HepG2 (cell line): ENCODE results near the gene OR6V1. TPM values are rescaled to one million over a fixed set of nuclear protein-coding genes. Genes with fewer than 3 reads are reported as not detected.

Experiments
- ATAC-seq: fragments of 200-7000 bp; cut with Tn5 transposase; 3 replicates; pipeline ENCODE4 v1.9.1; 2020; ENCODE audit warnings: mild to moderate bottlenecking, moderate library complexity
- BruUV-seq: library from RNA; stranded (reverse); fragments of 400-500 nt; replicated peaks from 2 replicates; lab custom pipeline; 2021; lab: Mats Ljungman, UMichigan
- CTCF ChIA-PET: fragments of 300-600 bp; formaldehyde crosslinking; extraction: SDS; loops from one replicate; lab custom pipeline; 2021; ENCODE audit warnings: low total read pairs, inconsistent platforms, low intra/inter-chr PET ratio; lab: Yijun Ruan, JAX
- POLR2A ChIA-PET: fragments of 350-600 bp; sonication (Branson Sonifier 250); formaldehyde crosslinking; loops from one replicate; lab custom pipeline; 2020; ENCODE audit warnings: antibody characterized with exemption, inconsistent platforms; lab: Yijun Ruan, JAX
- DNase-seq: peaks from one replicate; pipeline ENCODE4 v3.0.0-alpha.2; 2015; ENCODE audit warnings: low spot score
- FAIRE-seq: peaks from 3 replicates; lab custom pipeline; 2011; peaks lifted over from hg19 to GRCh38; lab: Jason Lieb, UNC
- H2AFZ ChIP-seq: one replicate; pipeline ENCODE4 v1.6.1; 2011; ENCODE audit warnings: low read length, inconsistent platforms
- H3K27ac ChIP-seq: fragments of 300-600 bp; 3 replicates; pipeline ENCODE4 v1.8.0; 2011; ENCODE audit warnings: mixed run types, mild to moderate bottlenecking, mixed read lengths, low read length, inconsistent platforms; ENCODE audit not compliant: insufficient read depth; ENCODE audit errors: extremely low read length
- H3K27me3 ChIP-seq, 2 experiments: fragments of 200-600 bp in 1 of 2; 2 replicates in 1 of 2; 3 replicates in 1 of 2; pipeline versions ENCODE4 v1.6.0 to v1.8.0; 2011; ENCODE audit warnings: low read length in 2 of 2, mild to moderate bottlenecking in 2 of 2, moderate library complexity in 2 of 2, inconsistent platforms in 1 of 2; ENCODE audit not compliant: insufficient read depth in 2 of 2, control insufficient read depth in 1 of 2
- H3K36me3 ChIP-seq, 2 experiments: fragments of 200-600 bp in 1 of 2; replicated peaks in 1 of 2; 2 replicates in 1 of 2; 3 replicates in 1 of 2; pipeline versions ENCODE4 v1.5.1 to v1.8.0; 2011; ENCODE audit warnings: low read length in 2 of 2, inconsistent platforms in 1 of 2; ENCODE audit not compliant: insufficient read depth in 2 of 2, control insufficient read depth in 1 of 2
- H3K4me1 ChIP-seq: 2 replicates; pipeline ENCODE4 v1.5.1; 2012; ENCODE audit warnings: low read length, inconsistent platforms; ENCODE audit not compliant: insufficient read depth
- H3K4me2 ChIP-seq: 2 replicates; pipeline ENCODE4 v1.6.0; 2011; ENCODE audit warnings: low read depth, low read length, inconsistent platforms
- H3K4me3 ChIP-seq, 3 experiments: fragments of 200-600 bp in 1 of 3; sonication (generic), shearing (Covaris generic) in 1 of 3; replicated peaks in 1 of 3; 2 replicates each; pipeline ENCODE4 v1.5.1; 2011 to 2016; ENCODE audit warnings: low read length in 3 of 3, inconsistent platforms in 2 of 3, low read depth in 2 of 3, mild to moderate bottlenecking in 2 of 3, control low read depth in 1 of 3, mixed read lengths in 1 of 3; ENCODE audit not compliant: insufficient read depth in 1 of 3
- H3K79me2 ChIP-seq: one replicate; pipeline ENCODE4 v1.6.1; 2011; ENCODE audit warnings: low read length, inconsistent platforms; ENCODE audit not compliant: insufficient read depth
- H3K9ac ChIP-seq: 2 replicates; pipeline ENCODE4 v1.6.0; 2011; ENCODE audit warnings: mild to moderate bottlenecking, low read depth, low read length, inconsistent platforms; ENCODE audit not compliant: insufficient read depth
- H3K9me3 ChIP-seq: 2 replicates; pipeline ENCODE4 v1.5.1; 2012; ENCODE audit warnings: mild to moderate bottlenecking, low read length
- H4K20me1 ChIP-seq: 2 replicates; pipeline ENCODE4 v1.6.0; 2011; ENCODE audit warnings: inconsistent platforms, mild to moderate bottlenecking, low read length, moderate library complexity; ENCODE audit not compliant: insufficient read depth
- BRD4 ChIP-seq: sonication (generic); formaldehyde crosslinking; IDR thresholded peaks from 2 replicates; pipeline ENCODE4 v1.4.0; 2020; ENCODE audit warnings: missing genetic modification reagents
- CHD4 ChIP-seq: fragments of 200-600 bp; sonication (generic); IDR thresholded peaks from 2 replicates; pipeline ENCODE4 v1.7.0; 2017; ENCODE audit warnings: mild to moderate bottlenecking, low read length, borderline replicate concordance
- POLR2AphosphoS5 ChIP-seq: IDR thresholded peaks from 2 replicates; pipeline ENCODE4 v1.6.1; 2012; ENCODE audit warnings: low read depth, low read length
- TBL1XR1 ChIP-seq: fragments of 150-350 bp; IDR thresholded peaks from 2 replicates; pipeline ENCODE4 v1.6.1; 2014; ENCODE audit warnings: borderline replicate concordance, low read length; ENCODE audit not compliant: partially characterized antibody
- ZNF276 ChIP-seq: sonication (generic); formaldehyde crosslinking; IDR thresholded peaks from 2 replicates; pipeline ENCODE4 v1.4.0; 2020; ENCODE audit warnings: mild to moderate bottlenecking, low read depth, missing genetic modification reagents
- whole genome bisulfite sequencing: methylation state at CpG from one replicate; pipeline ENCODE4 v1.1.6; 2017; ENCODE audit warnings: low lambda C conversion rate; 5-methylcytosine and 5-hydroxymethylcytosine counted together
- in situ Hi-C: cut with HindIII; loops from 2 replicates; pipeline ENCODE4 v1.10.0; 2017; ENCODE audit warnings: low pct_unique_long_range_greater_than_20kb; ENCODE audit not compliant: extremely low pct_ligation_motif_present
- intact Hi-C: fragments of 100-400 bp; cut with micrococcal nuclease; formaldehyde crosslinking; loops from one replicate; pipeline ENCODE4 v1.10.0; 2022; ENCODE audit not compliant: unreplicated experiment
- polyA plus RNA-seq, 8 experiments: library from polyadenylated mRNA; depleted of rRNA in 3 of 8; stranded (reverse) in 7 of 8; unstranded in 1 of 8; fragments of >200 nt; fragmentation: Illumina TruSeq in 4 of 8; extraction: Trizol in 4 of 8; gene quantifications; 2 replicates each; pipeline versions ENCODE4 v1.2.1 to v1.2.3, GENCODE V29; 2011 to 2016; ENCODE audit warnings: low read depth in 4 of 8, missing spikeins in 1 of 8, mixed read lengths in 1 of 8; ENCODE audit not compliant: insufficient read depth in 1 of 8
- total RNA-seq, 5 experiments: library from RNA; depleted of rRNA; stranded (reverse); fragments of >200 nt; fragmentation: Illumina TruSeq; extraction: Trizol; gene quantifications; 2 replicates each; pipeline ENCODE4 v1.2.3, GENCODE V29; 2016; ENCODE audit warnings: low read depth in 1 of 5
- TF ChIP-seq, protein P1 (sequence below): sonication (generic); formaldehyde crosslinking; IDR thresholded peaks from 2 replicates; pipeline ENCODE4 v1.4.0; 2020; ENCODE audit warnings: missing genetic modification reagents
- TF ChIP-seq, protein P2 (sequence below): sonication (generic); formaldehyde crosslinking; conservative IDR thresholded peaks from 2 replicates; pipeline ENCODE4 v1.8.0; 2022; ENCODE audit warnings: low read depth, missing genetic modification reagents
- TF ChIP-seq, protein P3 (sequence below): sonication (generic); formaldehyde crosslinking; IDR thresholded peaks from 2 replicates; pipeline ENCODE4 v1.4.0; 2020; ENCODE audit warnings: missing genetic modification reagents
- TF ChIP-seq, protein P4 (sequence below): sonication (generic); formaldehyde crosslinking; IDR thresholded peaks from 2 replicates; pipeline ENCODE4 v1.4.0; 2020; ENCODE audit warnings: mild to moderate bottlenecking, missing genetic modification reagents, borderline replicate concordance

OR6V1 gene
- total and polyA plus RNA-seq, 2 of the 13 experiments (the other 11 are each of a cell fraction or from before 2014, with no cell fraction given), result not detected

- TF ChIP-seq, protein P1, sequence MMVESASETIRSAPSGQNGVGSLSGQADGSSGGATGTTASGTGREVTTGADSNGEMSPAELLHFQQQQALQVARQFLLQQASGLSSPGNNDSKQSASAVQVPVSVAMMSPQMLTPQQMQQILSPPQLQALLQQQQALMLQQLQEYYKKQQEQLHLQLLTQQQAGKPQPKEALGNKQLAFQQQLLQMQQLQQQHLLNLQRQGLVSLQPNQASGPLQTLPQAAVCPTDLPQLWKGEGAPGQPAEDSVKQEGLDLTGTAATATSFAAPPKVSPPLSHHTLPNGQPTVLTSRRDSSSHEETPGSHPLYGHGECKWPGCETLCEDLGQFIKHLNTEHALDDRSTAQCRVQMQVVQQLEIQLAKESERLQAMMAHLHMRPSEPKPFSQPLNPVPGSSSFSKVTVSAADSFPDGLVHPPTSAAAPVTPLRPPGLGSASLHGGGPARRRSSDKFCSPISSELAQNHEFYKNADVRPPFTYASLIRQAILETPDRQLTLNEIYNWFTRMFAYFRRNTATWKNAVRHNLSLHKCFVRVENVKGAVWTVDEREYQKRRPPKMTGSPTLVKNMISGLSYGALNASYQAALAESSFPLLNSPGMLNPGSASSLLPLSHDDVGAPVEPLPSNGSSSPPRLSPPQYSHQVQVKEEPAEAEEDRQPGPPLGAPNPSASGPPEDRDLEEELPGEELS, result no peak
- no peak for TF ChIP-seq POLR2AphosphoS5
- TF ChIP-seq, protein P2, sequence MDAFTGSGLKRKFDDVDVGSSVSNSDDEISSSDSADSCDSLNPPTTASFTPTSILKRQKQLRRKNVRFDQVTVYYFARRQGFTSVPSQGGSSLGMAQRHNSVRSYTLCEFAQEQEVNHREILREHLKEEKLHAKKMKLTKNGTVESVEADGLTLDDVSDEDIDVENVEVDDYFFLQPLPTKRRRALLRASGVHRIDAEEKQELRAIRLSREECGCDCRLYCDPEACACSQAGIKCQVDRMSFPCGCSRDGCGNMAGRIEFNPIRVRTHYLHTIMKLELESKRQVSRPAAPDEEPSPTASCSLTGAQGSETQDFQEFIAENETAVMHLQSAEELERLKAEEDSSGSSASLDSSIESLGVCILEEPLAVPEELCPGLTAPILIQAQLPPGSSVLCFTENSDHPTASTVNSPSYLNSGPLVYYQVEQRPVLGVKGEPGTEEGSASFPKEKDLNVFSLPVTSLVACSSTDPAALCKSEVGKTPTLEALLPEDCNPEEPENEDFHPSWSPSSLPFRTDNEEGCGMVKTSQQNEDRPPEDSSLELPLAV (CRISPR knock-in tag), result no peak
- TF ChIP-seq, all 625 proteins: peak for 0
Observed at GRCh38 chr7:143068446-143068845, 16.3 kb downstream of the OR6V1 start (continued).

DNA sequence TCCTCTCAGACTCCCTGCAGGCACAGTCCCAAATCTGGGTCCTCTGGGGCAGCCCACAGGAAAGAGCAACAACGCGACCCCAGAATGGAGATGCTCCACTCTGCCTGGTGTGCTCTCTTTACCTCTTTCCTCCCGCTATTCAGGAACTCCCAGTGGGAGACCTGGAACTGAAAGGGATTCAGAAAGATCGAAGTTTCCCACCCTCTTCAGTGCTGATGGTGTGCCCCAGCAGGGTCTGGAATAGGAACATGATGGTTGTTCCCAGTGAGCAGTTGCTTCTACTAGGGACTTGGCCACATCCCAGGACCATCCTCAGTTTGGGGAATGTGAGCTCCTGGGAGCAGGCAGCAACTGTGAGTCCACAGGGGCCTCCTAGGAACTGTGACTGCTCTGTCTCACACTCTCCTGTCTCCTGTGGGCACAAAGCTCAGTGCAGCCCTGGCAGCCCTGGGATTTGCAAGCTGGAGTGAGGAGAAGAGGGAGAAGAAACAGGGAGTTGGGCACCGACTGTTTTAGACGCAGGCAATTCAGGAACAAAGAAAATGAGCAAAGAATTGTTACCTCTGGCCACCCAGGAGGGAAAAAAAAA, 17.9 kb downstream of the OR6V1 start:
- in situ Hi-C loops, result no loop called here
- no peak; the same call in 2 of the 3 replicates for ATAC-seq
- TF ChIP-seq TBL1XR1 (no peak), BRD4 (CRISPR knock-in tag) (no peak), ZNF276 (no peak), CHD4 (no peak)
- TF ChIP-seq, protein P3, sequence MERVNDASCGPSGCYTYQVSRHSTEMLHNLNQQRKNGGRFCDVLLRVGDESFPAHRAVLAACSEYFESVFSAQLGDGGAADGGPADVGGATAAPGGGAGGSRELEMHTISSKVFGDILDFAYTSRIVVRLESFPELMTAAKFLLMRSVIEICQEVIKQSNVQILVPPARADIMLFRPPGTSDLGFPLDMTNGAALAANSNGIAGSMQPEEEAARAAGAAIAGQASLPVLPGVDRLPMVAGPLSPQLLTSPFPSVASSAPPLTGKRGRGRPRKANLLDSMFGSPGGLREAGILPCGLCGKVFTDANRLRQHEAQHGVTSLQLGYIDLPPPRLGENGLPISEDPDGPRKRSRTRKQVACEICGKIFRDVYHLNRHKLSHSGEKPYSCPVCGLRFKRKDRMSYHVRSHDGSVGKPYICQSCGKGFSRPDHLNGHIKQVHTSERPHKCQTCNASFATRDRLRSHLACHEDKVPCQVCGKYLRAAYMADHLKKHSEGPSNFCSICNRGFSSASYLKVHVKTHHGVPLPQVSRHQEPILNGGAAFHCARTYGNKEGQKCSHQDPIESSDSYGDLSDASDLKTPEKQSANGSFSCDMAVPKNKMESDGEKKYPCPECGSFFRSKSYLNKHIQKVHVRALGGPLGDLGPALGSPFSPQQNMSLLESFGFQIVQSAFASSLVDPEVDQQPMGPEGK (CRISPR knock-in tag), result no peak
- TF ChIP-seq, protein P4, sequence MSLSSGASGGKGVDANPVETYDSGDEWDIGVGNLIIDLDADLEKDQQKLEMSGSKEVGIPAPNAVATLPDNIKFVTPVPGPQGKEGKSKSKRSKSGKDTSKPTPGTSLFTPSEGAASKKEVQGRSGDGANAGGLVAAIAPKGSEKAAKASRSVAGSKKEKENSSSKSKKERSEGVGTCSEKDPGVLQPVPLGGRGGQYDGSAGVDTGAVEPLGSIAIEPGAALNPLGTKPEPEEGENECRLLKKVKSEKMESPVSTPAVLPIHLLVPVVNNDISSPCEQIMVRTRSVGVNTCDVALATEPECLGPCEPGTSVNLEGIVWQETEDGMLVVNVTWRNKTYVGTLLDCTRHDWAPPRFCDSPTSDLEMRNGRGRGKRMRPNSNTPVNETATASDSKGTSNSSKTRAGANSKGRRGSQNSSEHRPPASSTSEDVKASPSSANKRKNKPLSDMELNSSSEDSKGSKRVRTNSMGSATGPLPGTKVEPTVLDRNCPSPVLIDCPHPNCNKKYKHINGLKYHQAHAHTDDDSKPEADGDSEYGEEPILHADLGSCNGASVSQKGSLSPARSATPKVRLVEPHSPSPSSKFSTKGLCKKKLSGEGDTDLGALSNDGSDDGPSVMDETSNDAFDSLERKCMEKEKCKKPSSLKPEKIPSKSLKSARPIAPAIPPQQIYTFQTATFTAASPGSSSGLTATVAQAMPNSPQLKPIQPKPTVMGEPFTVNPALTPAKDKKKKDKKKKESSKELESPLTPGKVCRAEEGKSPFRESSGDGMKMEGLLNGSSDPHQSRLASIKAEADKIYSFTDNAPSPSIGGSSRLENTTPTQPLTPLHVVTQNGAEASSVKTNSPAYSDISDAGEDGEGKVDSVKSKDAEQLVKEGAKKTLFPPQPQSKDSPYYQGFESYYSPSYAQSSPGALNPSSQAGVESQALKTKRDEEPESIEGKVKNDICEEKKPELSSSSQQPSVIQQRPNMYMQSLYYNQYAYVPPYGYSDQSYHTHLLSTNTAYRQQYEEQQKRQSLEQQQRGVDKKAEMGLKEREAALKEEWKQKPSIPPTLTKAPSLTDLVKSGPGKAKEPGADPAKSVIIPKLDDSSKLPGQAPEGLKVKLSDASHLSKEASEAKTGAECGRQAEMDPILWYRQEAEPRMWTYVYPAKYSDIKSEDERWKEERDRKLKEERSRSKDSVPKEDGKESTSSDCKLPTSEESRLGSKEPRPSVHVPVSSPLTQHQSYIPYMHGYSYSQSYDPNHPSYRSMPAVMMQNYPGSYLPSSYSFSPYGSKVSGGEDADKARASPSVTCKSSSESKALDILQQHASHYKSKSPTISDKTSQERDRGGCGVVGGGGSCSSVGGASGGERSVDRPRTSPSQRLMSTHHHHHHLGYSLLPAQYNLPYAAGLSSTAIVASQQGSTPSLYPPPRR, result no peak

More for the DNA sequence above, 17.9 kb downstream of the OR6V1 start:
- no peak overlapping the region for H3K9ac ChIP-seq
- intact Hi-C loops, result no loop called here
- ChIA-PET CTCF (no interaction called here), POLR2A (no interaction called here)
- no peaks in the 10 kb centered on the region for H3K9me3 ChIP-seq
- no peak for DNase-seq
- no peaks in the 10 kb centered on the region for H3K36me3 ChIP-seq
- H4K20me1 ChIP-seq, result no peaks in the 10 kb centered on the region
- H3K4me1 ChIP-seq, result no peaks in the 10 kb centered on the region
- H3K27me3 ChIP-seq, result no peaks in the 10 kb centered on the region; a peak in 1 of 5 replicates
- FAIRE-seq, result no peak
- WGBS, result 26% methylated on average over 6 of the region's 6 CpGs
- H3K27ac ChIP-seq, result no peak overlapping the region
- no TSS peak for BruUV-seq
- H2AFZ ChIP-seq, result no peak overlapping the region
- no peak overlapping the region for H3K4me3 ChIP-seq
- no peaks in the 10 kb centered on the region for H3K79me2 ChIP-seq
- no peak overlapping the region for H3K4me2 ChIP-seq
